GM19023 (cell line): Measurements from ENCODE around the gene CXorf49.
"Not testable (repeated sequence)": the region's sequence is repeated elsewhere in the genome, so short reads cannot be mapped to it uniquely, and the experiment has no call there.

Experiments
- ATAC-seq: cut with Tn5 transposase; IDR thresholded peaks from one replicate; pipeline ENCODE4 v1.9.1; 2021; ENCODE audit warnings: mild to moderate bottlenecking, moderate library complexity; ENCODE audit not compliant: unreplicated experiment

CXorf49 gene

DNA sequence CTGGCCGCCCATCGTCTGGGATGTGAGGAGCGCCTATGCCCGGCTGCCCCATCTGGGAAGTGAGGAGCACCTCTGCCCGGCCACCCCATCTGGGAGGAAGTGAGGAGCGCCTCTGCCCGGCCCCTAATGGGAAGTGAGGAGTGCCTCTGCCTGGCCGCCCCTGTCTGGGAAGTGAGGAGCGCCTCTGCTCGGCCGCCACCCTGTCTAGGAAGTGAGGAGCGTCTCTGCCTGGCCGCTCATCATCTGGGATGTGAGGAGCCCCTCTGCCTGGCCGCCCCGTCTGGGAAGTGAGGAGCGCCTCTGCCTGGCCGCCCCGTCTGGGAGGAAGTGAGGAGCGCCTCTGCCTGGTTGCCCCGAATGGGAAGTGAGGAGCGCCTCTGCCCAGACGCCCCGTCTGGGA lies 42.4 kb downstream of the CXorf49 start:
- ATAC-seq, result not testable (repeated sequence)

DNA sequence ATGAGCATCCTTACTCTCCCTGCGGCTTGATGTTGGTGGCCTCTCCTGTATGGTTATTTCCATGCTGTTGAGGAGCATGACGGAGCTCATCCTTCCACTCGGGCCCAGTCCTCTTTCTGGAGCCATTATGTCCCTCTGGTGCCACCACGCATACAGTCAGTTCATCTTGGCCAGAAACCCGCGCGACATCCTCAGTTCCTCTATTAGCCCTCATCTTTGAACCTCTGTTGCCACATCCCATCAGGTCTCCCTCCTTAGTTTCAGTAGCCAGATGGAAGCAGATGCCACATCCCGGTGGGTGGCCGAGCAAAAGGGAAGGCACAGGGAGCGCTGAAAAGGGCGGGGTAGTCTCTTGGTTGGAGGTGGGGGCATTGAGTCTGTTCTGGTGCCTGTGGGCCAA lies 46.1 kb downstream of the CXorf49 start:
- ATAC-seq, result no peak

DNA sequence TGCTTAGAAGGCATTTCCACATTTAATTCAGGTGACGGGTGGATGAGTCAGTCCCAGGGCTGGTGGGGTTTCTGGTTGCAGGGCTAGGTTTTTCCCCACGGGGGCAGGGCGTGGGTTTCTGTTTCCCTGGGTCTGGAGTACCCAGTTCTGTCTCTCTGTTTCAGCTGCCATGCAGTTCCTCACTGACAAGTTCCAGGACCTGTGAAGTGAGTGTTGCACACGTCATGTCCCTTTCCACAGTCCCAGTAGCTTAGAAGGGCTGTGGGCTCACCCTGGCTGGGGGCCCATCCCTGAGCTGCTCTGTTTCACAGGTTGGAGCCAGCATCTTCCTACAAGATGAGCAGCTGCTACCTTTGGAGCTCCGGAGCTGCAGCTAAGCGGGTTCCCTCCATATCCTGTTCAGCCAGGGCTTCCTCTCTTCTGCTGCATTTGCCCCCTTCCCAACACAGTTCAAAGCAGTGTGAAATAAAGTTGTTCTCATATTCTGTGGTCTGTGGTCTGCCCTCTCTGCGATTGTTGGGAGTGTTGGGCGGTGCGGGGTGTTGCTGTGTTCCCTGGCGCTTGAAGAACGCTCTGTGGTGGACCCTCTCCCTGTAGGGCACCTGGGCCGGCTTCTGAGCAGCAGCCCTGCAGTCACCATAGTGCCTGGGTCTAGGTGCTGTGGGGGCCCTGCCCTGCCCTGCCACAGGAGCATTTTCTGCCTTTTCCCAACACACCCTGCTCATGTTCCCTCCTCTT lies 46.9 kb downstream of the CXorf49 start:
- ATAC-seq, result no peak

DNA sequence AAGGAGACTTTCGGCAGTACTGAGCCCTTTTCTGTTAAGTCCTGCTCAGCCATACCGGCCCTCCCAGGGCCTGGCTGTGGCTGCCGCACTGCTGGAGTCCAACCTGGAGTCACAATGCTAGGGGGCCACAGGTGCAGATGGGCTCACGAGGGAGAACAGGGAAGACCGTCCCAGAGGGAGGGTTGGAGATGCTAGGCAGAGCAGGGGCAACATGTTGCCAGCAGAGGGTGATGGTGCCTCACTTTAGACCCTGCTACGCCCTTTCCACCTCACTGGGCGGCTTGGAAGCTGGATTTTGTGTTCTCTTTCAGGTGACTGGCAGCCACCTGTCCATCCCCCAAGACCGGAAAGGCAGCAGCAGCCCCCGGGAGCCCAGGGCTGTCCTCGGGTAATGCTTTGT lies 48.1 kb downstream of the CXorf49 start:
- not testable (repeated sequence) for ATAC-seq

DNA sequence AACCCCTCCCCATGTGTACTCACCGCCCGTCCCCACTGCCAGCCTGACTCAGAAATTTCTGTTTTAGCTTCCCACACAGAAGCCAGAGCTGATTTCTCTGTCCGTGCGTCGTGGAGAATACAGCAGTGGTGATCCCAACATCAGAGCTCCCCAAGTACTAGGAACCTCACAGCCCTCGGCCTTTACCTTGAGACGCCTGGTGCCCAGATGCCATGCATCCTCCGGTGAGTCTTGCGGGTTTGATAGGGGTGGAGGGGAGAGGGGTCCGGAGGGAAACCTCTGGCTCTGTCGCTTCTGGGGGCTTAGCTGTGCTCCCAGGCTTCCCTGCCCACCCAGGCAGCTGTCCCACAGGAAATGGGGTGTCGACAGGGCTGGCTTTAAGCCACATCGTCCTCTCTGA lies 48.6 kb downstream of the CXorf49 start:
- no peak for ATAC-seq

DNA sequence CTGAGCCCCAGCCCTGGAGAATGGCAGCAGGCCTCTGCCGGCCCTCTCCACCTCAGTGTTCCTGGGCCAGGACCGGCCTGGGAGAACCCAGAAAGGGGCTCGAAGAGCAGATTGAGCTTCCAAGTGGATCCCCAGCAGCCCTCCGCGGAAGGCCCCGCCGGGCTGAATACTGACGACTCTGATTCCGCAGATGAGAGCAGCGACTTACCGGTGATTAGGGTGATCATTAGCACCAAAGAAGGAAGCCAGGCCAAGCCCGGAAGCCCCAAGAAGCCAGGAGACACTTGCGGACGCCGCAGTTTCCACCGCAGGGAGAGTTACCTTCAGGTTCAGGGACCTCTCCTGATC lies 49.9 kb downstream of the CXorf49 start:
- no peak for ATAC-seq

DNA sequence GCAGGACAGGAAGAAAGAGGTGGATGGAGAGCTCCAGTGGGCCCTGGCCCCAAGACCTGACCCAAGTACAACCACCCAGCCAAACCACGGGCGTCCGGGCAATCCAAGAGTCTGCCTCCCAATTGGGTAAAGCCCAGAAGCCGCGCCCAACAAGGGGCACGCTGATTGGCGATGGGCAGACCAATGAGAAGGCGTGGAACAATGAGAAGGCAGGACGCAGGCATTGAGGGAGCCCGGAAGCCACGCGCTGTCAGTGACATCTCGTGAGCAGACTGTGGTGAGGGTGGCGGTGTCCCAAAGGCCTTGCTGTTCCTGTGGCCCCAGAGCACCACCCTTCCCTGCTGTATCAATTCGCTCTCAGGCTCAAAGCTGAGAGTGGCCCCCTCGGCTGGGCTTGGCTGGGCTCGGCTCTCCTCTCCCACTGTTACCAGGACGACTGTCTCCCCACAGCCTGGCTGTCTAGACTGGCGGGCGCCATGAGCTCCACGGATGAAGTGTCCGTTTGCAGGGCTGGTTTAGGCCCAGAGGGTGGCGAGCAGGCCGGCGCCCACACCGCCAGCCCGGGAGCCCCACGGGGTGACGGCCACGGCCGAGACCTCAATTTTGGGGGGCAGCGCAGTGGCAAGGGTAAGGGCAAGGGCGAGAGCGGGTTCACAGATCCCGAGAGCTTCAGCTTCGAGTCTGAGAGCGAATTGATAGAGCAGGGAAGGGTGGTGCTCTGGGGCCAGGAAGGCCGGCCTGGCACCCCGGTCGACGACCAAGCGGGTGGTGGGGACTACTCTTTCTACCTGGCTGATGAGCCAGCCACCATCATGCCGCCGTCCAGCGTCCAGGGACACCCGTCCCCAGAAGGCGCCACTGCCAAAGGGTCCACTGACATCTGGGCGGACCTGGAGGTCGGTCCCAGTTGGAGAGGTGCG lies 50.5 kb downstream of the CXorf49 start, which contains the start of gene LOC101059915:
Gene LOC101059915 (plus strand): TSS at position 219 of the 920 bp plus-strand sequence.
- ATAC-seq, result no peak

DNA sequence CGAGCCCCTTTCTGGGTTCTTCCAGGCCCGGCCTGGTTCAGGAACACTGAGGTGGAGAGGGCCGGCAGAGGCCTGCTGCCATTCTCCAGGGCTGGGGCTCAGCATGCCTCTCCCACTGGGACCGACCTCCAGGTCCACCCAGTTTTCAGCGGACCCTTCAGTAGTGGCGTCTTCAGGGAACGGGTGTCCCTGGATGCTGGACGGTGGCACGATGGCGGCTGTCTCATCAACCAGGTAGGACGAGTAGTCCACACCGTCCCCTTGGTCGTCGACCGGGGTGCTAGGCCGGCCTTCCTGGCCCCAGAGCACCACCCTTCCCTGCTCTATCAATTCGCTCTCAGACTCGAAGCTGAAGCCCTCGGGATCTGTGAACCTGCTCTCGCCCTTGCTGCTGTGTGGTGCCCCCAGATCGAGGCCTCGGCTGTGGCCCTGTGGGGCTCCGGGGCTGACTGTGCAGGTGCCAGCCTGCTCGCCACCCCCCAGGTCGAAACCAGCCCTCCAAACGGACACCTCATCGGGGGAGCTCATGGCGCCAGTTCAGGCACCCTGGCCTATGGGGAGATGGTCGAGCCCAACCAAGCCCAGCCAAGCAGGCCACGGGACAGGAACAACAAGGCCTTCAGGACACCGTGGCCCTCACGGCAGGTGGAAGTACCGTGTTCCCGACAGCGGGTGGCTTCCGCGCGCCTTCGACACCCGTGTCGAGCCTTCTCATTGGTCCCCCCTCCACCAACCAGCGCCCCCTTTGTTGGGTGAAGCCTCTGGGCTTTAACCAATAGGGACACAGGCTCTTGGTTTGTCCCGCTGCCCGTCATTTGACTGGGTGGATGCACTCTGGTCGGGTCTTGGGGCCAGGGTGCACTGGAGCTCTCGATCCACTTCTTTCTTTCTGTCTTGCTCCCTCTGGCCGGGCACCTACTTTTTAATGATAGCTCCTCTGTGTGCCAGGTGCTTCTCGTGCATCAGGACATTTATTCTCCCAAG lies 51.6 kb downstream of the CXorf49 start:
- ATAC-seq, result no peak

DNA sequence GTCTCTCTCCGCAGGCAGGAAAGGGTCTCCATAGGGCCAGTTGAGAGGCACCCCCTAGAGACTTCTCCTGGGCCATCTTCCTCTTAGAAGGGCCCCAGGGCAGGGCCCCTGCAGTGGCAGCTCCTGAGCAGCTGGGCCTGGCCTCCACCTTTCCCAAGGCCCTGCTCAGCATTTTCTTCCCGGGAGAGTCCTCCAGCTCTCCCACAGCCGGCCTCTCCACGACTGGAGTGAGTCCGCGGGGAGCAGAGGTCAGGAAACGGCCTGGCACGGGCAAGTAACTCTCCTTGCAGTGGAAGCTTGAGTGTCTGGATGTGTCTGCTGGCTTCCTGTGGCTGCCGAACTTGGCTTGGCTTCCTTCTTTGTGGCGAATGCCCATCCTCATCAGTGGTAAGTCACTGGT lies 52.3 kb downstream of the CXorf49 start:
- no peak for ATAC-seq

DNA sequence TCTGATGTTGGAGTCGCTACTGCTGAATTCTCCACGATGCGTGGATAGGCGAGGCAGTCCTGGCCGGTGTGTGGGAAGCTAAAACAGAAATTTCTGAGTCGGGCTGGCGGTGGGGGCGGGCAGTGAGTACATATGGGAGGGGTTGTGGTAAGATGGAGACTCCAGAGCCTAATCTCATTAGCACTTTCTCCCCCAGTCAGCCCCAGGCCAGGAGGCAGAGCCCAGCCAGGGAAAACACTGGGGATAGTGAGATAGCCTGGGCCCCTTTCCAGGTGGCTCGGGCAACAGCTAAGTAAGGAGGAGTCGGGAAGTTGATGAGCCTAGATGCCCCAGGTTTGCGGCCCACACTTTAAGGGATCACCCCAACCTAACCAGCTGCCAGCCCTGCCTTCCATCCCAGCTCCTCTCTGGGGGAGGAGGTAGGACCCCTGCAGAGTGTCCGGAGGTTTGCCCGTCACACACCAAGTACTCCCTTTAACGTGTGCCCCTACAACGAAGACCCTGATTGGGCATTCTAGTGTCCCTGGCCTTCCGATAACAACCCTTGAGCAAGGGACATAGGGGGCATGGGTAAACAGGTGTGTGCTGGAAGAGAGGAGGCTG lies 53.1 kb downstream of the CXorf49 start:
- ATAC-seq, result no peak
